Fibroblast of villous mesenchyme (primary cell): ENCODE data around the gene ACMSD. TPM values are rescaled to one million over a fixed set of nuclear protein-coding genes. Genes with fewer than 3 reads are reported as not detected.
"Not testable (repeated sequence)": the region's sequence is repeated elsewhere in the genome, so short reads cannot be mapped to it uniquely, and the experiment has no call there.

Source experiments
- DNase-seq: peaks from one replicate; pipeline ENCODE4 v3.0.0-alpha.2; 2010; ENCODE audit warnings: low read depth
- H3K4me3 ChIP-seq: 2 replicates; pipeline ENCODE4 v1.5.1; 2011; ENCODE audit warnings: low read depth, mild to moderate bottlenecking, low read length
- total RNA-seq: library from RNA; depleted of rRNA; stranded (reverse); fragments of >200 nt; gene quantifications from 2 replicates; pipeline ENCODE4 v1.2.3, GENCODE V29; 2012
- TF ChIP-seq, protein P1 (sequence below): IDR thresholded peaks from 2 replicates; pipeline ENCODE4 v1.5.1; 2012; ENCODE audit warnings: low read depth, mild to moderate bottlenecking, low read length; ENCODE audit not compliant: insufficient read depth

ACMSD gene
- total RNA-seq, 1 donor = not detected

- TF ChIP-seq, protein P1, sequence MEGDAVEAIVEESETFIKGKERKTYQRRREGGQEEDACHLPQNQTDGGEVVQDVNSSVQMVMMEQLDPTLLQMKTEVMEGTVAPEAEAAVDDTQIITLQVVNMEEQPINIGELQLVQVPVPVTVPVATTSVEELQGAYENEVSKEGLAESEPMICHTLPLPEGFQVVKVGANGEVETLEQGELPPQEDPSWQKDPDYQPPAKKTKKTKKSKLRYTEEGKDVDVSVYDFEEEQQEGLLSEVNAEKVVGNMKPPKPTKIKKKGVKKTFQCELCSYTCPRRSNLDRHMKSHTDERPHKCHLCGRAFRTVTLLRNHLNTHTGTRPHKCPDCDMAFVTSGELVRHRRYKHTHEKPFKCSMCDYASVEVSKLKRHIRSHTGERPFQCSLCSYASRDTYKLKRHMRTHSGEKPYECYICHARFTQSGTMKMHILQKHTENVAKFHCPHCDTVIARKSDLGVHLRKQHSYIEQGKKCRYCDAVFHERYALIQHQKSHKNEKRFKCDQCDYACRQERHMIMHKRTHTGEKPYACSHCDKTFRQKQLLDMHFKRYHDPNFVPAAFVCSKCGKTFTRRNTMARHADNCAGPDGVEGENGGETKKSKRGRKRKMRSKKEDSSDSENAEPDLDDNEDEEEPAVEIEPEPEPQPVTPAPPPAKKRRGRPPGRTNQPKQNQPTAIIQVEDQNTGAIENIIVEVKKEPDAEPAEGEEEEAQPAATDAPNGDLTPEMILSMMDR = no peak
- H3K4me3 ChIP-seq = no peak overlapping the region
- no peak for DNase-seq
These were observed 7.8 kb downstream of the ACMSD start for GRCh38 chr2:134846213-134846612.

GRCh38 chr2:134847582-134847981, 9.2 kb downstream of the ACMSD start:
- not testable (repeated sequence) for H3K4me3 ChIP-seq, DNase-seq

DNA sequence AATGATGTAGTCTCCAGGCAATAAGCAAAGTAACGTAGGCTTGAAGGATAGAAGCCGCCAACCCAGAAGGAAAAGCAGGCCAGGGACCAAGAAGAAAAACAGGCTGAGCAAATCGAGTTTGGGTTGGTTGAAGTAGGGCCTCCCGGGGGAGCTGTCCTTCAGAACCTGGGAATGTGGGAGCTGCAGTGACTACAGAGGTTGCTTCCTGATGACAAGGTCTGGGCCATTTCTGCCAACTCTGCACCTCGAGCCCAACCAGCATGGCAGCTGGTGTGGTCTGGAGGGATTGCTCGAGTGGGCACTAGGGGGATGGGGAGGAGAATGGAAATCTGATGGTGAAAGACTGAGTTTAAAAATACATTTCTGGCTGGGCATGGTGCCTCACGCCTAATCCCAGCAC, 14.1 kb downstream of the ACMSD start:
- no peak for DNase-seq
- TF ChIP-seq, protein P1 = no peak
- no peak overlapping the region for H3K4me3 ChIP-seq

GRCh38 chr2:134855709-134856108, 17.3 kb downstream of the ACMSD start:
- TF ChIP-seq, protein P1 = no peak
- H3K4me3 ChIP-seq = no peak overlapping the region
- no peak for DNase-seq

DNA sequence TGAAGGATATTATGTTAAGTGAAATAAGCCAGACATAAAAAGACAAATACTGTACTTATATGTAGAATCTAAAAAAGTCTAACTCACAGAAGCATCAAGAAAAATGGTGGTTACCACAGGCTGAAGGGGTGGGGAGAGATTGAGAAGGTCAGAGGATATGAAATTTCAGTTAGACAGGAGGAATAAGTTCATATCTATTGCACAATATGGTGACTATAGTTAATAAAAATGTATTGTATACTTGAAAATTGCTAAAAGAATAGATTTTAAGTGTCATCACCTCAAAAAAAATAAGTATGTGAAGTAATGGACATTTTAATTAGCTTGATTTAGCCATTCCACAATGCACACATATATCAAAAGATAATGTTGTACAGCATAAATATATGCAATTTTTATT, 19.8 kb downstream of the ACMSD start:
- DNase-seq = no peak
- no peak overlapping the region for H3K4me3 ChIP-seq

GRCh38 chr2:134861173-134861572, 22.8 kb downstream of the ACMSD start:
- TF ChIP-seq, protein P1 = no peak
- no peak overlapping the region for H3K4me3 ChIP-seq
- no peak for DNase-seq

More for the DNA sequence above, 19.8 kb downstream of the ACMSD start:
- TF ChIP-seq, protein P1 = no peak

GRCh38 chr2:134862069-134862468, 23.7 kb downstream of the ACMSD start:
- TF ChIP-seq, protein P1 = no peak
- no peak overlapping the region for H3K4me3 ChIP-seq
- DNase-seq = no peak

DNA sequence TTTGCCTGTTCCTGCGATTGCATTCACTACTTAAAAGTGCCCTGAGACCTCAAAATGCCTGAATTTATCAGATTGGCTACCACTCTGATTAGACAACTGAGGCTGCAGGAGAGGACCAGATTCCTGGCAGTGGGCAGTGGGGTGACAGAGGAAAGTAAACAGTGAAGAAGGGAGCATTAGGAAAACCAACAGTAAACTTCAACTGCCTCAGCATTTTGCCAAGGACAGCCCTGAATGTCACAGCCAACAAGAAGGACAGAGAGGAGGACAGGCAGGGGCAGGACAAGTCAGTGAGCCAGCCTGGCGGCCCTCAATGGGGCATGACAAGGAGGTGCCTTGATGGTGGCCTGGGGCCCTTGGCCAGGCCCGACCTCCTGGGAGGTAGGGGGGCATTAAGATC, 24.3 kb downstream of the ACMSD start:
- TF ChIP-seq, protein P1 = no peak
- no peak for DNase-seq
- no peak overlapping the region for H3K4me3 ChIP-seq
